ENCODE measurements around the gene CCL18.

DNA sequence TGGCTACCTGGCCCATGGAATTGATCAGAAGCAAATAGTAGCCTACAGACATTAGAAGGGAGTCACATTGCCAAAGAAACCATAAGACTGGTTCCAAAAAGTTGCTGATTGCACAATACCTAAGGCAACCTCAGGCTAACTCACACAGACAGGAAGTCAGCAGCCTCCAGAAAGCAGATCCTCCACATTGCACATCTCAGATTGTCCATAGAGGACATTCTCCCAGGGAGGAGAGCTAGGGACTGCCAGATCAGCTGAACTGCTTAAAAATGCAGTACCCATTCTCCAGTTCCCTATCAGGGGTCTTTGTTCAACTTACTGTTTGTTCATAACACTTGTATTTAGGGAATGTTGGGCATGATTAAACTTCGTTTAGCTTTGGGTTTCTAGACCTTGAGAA, 21.7 kb downstream of the CCL18 start:
- TF ChIP-seq SUZ12 (IDR thresholded peaks at IDR 0.05) (no peak), ZNF384 (IDR thresholded peaks at IDR 0.05) (no peak), HDGF (IDR thresholded peaks at IDR 0.05; ENCODE audit: borderline replicate concordance) (no peak), ARNT (IDR thresholded peaks at IDR 0.05) (no peak), BHLHE40 (IDR thresholded peaks at IDR 0.05; ENCODE audit: borderline replicate concordance) (no peak), ELF4 (IDR thresholded peaks at IDR 0.05) (no peak), LEF1 (IDR thresholded peaks at IDR 0.05; ENCODE audit: borderline replicate concordance) (no peak), FOXK2 (IDR thresholded peaks at IDR 0.05) (no peak), SP1 (IDR thresholded peaks at IDR 0.05) (no peak), FOXA1 (IDR thresholded peaks at IDR 0.05) (no peak)

Data from HEK293T (cell line).